DMS 273 (cell line): ENCODE results near the gene DOLPP1.
"Not testable (repeated sequence)": the region's sequence is repeated elsewhere in the genome, so short reads cannot be mapped to it uniquely, and the experiment has no call there.

Source experiments
- DNase-seq: peaks from one replicate; lab custom pipeline; 2025; ENCODE audit not compliant: unreplicated experiment; lab: John Stamatoyannopoulos, UW

Gene DOLPP1

GRCh38 chr9:129080601-129081387 lies at the start of gene DOLPP1:
DOLPP1 (plus strand) TSS chr9:129081111; CDS start chr9:129081132, 21 bp downstream.
- peak; percentile 99 for DNase-seq

GRCh38 chr9:129031514-129031913 lies 49.4 kb upstream of the DOLPP1 start:
- no peak for DNase-seq

DNA sequence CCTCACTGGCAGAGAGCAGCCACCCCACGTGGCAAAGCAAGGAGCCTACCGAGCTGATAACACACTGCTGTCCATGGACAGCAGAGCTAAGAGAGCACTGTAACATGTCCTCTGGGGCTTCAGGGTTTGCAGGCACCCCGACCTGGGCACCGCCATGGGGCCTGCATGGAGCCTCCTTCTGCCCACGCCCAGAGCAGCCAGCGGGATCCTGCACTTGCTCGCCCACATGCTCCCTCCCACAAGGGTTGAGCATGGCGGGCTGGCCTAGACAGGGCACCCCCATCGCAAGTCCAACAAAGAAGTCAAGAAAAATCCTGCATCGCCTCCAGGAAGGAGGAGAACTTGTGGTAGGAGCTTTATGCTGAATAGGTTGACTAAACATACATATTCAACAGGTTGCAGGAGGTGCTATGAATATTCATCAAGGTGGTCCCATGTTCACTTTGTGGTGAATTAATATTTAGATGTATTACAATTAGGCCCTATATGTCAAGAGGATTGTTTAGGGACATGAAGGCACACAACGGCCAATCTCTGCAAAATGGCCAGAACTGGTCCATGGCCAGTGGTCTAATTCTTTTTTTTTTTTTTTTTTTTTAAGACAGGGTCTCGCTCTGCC lies 48.3 kb upstream of the DOLPP1 start:
- DNase-seq: no peak

DNA sequence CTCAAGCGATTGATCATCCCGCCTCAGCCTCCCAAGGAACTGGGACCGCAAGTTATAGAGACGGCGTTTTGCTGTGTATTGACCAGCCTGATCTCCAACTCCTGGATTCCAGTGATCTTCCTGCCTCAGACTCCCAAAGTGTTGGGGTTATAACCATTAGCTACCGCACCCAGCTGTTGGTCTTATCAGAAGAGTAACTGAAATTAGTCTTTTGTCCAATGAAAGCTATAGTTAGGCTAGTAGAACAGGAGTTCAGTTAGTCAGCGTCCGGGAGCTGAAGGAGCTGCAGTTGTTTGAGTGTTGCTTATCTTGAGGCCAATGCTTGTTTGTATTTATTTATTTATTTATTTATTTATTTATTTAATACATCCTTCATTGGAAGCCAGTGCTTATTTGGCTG lies 47.7 kb upstream of the DOLPP1 start:
- no peak for DNase-seq

DNA sequence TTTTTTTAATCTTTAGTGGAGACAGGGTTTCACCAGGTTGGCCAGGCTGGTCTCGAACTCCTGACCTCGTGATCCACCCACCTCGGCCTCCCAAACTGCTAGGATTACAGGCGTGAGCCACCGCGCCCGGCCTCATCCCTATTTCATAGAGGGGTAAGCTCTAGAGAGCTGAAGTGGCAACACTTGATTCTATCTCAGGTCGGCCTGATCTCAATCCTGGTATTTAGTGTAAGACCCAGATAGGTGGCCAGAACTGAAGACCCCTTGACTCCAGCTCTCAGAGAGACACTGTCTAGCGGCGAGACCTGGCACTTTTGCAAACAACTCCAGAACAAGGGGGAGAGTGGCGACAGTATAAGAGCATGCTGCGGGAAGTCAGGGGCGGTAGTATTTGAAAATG lies 45.1 kb upstream of the DOLPP1 start:
- DNase-seq: not testable (repeated sequence)

- DNase-seq: peak; percentile 99
Measured at GRCh38 chr9:129036241-129036922, 44.5 kb upstream of the DOLPP1 start, which contains the start of gene MIGA2. MIGA2 (plus strand) TSS chr9:129036626; CDS start chr9:129040595, 3,969 bp downstream.

DNA sequence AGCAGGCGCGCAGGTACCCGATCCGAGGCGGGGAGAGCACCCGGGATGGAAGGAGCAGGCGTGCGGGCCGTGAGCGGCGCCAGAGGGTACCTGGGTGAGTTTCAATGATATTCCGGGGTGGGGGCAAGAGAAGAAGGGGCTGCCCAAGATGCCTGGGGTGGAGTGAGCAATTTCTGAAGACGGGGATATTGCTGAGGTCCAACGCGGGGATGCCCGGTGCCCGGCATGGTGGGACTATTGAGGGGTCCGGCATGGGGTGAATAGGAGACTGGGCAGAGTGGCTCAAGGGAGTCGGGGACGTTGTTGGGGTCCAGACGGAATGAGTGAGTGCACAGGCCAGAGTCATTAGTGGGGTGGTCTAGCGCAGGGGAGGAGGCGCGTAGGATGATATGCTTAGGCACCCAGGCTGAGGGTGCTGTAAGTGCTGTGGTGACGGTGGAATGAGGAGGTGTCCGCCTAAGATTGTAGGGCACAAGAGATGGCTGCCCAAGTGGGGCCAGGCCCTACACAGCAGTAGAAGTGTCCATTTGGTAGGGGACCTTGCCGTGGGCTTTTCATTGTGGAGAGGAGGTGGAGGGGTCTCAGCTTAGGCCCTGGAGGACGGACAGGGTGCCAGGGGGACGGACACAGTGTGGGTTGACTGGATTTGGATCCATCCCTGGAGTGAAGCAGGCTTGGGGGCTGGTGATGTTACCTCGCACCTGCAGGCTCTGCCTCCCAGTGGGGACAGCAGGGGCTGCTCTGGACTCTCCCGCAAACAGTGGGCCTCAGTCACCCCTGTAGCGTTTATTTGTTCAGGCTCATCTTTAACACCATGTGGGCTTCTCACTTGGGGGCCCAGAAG lies 43.8 kb upstream of the DOLPP1 start:
- DNase-seq: no peak

DNA sequence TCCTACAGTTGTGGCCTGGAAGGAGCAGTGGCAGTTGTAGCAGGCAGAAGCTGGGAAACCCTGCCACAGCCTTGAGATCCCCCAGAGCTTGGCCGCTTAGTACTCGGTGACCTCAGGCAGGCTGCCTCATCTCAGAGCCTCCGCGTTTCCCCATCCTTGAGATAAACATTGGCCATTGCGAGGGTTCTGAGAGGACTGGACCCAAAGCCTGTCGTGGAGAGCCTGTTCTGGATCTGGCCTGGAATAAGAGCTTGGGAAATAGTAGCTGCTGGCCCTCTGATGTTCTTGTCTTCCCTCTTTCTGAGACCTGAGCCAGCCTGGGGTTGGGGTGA lies 43.2 kb upstream of the DOLPP1 start:
- DNase-seq: no peak

DNA sequence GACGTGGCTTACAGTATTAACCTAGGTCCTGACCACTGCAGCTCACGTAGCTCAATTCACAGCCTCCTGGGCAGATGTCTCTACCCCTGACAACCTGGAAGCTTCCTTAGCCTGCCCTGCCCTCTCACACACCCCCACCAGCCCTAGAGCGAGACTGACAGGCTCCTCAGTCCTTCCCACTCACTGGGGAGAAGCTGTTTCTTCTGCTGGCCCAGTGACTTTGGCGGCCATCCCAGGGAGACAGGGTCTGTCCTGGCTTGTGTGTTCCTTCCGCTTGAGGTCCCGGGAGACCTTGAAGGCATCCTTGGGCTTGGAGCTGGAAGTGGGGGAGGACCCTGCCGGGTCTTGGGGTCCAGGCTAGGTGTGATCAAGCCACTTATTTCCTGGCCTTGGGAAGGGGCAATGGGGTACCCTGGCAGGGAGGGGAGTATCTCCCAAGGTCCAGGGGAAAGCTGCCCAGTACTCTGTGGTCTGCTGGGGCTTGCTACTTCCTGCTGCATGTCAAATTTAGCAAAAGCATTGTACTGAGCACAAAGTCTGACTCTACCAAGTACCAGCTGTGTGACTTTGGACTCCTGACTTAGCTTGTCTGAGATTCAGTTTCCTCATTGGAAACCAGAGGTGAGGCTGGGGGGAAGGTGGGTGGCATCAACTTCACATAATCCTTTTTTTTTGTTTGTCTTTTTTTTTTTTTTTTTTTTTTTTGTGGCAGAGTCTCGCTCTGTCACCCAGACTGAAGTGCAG lies 42.6 kb upstream of the DOLPP1 start:
- no peak for DNase-seq

GRCh38 chr9:129040113-129040643 lies 40.7 kb upstream of the DOLPP1 start:
- no peak for DNase-seq

- no peak for DNase-seq
Measured at GRCh38 chr9:129042016-129042415, 38.9 kb upstream of the DOLPP1 start.

DNA sequence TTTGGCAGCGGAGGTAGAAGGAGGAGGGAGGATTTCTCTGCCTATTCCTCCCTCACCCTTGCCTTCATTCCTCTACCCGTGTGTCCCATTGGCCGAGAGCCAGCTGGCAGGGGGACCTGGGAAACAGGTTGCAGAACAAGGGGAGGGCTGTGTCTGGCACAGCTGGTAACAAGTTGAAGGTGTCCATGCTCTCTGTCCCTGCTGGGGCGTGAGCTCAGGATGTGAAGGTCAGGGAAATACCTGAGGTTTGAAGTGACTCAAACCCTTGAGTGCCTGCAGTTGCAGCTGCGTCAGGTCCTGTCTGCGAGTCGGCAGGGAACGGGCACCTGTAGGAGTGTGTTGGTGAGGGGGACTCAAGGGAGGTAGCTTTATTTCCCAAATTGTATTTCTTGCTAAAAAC lies 28.3 kb upstream of the DOLPP1 start:
- DNase-seq: peak; percentile 91

DNA sequence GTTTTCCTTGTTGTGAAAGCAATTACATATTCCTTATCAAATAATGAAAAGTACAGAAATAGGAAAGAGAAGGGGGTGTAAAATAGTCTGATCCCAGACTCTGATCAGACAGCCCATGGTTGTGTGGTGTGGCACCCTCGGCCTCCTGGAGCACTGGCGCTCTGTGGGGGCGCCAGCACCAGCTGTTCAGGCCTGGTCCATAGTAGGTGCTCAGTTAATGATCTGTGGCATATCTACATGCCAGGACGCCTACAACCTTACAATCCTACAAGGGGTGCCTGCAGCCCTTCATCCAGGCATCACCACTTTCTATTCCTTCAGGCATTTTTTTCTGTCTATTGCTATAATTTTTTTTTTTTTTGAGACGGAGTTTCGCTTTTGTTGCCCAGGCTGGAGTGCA lies 27.9 kb upstream of the DOLPP1 start:
- DNase-seq: no peak

DNA sequence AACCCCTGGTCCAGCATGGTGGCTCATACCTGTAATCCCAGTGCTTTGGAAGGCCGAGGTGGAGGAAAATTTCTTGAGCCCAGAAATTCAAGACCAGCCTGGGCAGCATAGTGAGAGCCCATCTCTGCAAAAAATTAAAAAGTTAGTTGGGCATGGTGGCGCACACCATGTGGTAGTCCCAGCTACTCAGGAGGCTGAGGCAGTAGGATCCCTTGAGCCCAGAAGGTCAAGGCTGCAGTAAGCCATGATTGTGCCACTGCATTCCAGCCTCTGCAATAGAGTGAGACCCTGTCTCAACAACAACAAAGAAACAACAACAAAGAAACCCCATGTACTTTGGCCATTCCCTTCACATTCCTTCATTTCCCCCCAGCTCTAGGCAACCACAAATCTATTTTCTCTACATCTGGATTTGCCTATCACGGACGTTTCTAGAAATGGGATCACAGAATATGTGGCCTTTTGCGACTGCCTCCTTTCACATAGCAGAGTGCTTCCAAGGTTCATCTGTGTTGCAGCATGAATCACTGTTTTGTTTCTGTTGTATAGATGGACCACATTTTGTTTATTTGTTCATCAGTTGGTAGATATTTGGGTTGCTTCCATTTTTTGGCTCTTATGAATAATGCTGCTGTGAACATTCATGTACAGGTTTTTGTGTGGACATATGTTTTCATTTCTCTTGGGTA lies 26.6 kb upstream of the DOLPP1 start:
- DNase-seq: no peak

GRCh38 chr9:129058965-129059795 lies 21.7 kb upstream of the DOLPP1 start:
- DNase-seq: no peak

GRCh38 chr9:129059796-129060785 lies 20.8 kb upstream of the DOLPP1 start:
- no peak for DNase-seq

- no peak for DNase-seq
Measured at GRCh38 chr9:129060991-129061390, 19.9 kb upstream of the DOLPP1 start.

GRCh38 chr9:129063061-129063460 lies 17.9 kb upstream of the DOLPP1 start:
- DNase-seq: no peak
